ENCODE measurements around the gene IL16.

DNA sequence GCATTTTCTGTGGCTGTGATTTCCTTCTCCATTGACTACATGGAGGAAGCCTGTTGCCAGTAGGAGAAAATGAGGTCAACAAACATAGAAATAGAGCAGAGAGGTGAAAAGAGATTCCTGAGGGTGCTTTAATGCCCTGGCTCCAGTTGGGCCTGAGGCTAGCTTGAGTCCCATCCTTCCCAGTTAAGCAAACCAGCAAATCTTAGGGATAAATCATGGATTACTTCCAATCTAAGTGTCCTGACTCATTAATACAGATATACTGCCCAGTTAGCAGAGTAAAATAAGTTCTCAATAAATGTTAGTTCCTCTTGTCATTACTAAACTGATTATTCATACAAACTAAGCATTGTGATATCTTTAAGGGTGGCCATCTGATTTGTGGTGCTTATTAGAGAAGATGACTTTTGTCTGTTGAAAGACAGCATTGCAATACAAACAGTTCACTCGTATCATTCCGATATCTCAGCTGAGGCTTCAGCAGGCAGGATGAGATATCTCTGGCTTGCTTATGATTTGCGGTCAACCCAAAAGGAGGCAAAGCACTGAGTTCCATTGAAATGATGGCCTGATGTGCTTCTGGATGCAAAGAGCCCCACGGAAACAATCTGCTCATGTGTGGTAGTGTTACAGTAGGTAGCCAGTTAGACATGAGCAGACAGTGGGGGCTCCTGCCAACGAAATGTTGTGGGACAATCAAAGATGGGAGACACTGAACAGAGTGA, 133.8 kb downstream of the IL16 start:
- TF ChIP-seq GABPA (tag; conservative IDR thresholded peaks at IDR 0.05; ENCODE audit: low read depth) (no peak), ZFP36 (IDR thresholded peaks at IDR 0.05; ENCODE audit: low read depth, low read length, partially characterized antibody) (no peak), PHB2 (IDR thresholded peaks at IDR 0.05; ENCODE audit: low read depth) (no peak), JUND (IDR thresholded peaks at IDR 0.05; ENCODE audit: borderline replicate concordance, low read depth, low read length) (no peak), JUND (tag; IDR thresholded peaks at IDR 0.05; ENCODE audit: borderline replicate concordance, low read depth, low read length) (no peak), TCFL5 (CRISPR knock-in tag; conservative IDR thresholded peaks at IDR 0.05) (no peak), JUN (IDR thresholded peaks at IDR 0.05; ENCODE audit: borderline replicate concordance, low read depth, low read length) (no peak), JUN (CRISPR knock-in tag; IDR thresholded peaks at IDR 0.05; ENCODE audit: borderline replicate concordance) (no peak), KAT7 (CRISPR knock-in tag; IDR thresholded peaks at IDR 0.05; ENCODE audit: borderline replicate concordance) (no peak)
- TF ChIP-seq, protein P1, sequence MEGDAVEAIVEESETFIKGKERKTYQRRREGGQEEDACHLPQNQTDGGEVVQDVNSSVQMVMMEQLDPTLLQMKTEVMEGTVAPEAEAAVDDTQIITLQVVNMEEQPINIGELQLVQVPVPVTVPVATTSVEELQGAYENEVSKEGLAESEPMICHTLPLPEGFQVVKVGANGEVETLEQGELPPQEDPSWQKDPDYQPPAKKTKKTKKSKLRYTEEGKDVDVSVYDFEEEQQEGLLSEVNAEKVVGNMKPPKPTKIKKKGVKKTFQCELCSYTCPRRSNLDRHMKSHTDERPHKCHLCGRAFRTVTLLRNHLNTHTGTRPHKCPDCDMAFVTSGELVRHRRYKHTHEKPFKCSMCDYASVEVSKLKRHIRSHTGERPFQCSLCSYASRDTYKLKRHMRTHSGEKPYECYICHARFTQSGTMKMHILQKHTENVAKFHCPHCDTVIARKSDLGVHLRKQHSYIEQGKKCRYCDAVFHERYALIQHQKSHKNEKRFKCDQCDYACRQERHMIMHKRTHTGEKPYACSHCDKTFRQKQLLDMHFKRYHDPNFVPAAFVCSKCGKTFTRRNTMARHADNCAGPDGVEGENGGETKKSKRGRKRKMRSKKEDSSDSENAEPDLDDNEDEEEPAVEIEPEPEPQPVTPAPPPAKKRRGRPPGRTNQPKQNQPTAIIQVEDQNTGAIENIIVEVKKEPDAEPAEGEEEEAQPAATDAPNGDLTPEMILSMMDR (IDR thresholded peaks at IDR 0.05 in 2 of 3, conservative IDR thresholded peaks at IDR 0.05 in 1 of 3; ENCODE audit: insufficient read depth in 2 of 3, low read depth in 1 of 3, low read length in 3 of 3), result no peak
- TF ChIP-seq, protein P2, sequence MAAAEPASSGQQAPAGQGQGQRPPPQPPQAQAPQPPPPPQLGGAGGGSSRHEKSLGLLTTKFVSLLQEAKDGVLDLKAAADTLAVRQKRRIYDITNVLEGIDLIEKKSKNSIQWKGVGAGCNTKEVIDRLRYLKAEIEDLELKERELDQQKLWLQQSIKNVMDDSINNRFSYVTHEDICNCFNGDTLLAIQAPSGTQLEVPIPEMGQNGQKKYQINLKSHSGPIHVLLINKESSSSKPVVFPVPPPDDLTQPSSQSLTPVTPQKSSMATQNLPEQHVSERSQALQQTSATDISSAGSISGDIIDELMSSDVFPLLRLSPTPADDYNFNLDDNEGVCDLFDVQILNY (CRISPR knock-in tag; IDR thresholded peaks at IDR 0.05), result no peak
- TF ChIP-seq, protein P3, sequence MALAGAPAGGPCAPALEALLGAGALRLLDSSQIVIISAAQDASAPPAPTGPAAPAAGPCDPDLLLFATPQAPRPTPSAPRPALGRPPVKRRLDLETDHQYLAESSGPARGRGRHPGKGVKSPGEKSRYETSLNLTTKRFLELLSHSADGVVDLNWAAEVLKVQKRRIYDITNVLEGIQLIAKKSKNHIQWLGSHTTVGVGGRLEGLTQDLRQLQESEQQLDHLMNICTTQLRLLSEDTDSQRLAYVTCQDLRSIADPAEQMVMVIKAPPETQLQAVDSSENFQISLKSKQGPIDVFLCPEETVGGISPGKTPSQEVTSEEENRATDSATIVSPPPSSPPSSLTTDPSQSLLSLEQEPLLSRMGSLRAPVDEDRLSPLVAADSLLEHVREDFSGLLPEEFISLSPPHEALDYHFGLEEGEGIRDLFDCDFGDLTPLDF (CRISPR knock-in tag; IDR thresholded peaks at IDR 0.05), result no peak
